Activated CD8-positive, alpha-beta memory T cell treated with anti-CD3 and anti-CD28 coated beads for 36 hours (primary cell): Measurements from ENCODE around the gene NR2F1. TPM values are rescaled to one million over a fixed set of nuclear protein-coding genes. Genes with fewer than 3 reads are reported as not detected.

Experiments used
- CTCF ChIA-PET: fragments of 350-600 bp; sonication (Branson Sonifier 250); formaldehyde crosslinking; loops from one replicate; lab custom pipeline; 2021; ENCODE audit warnings: antibody characterized with exemption; lab: Charles Lee
- POLR2A ChIA-PET: fragments of 350-600 bp; sonication (Branson Sonifier 250); formaldehyde crosslinking; loops from one replicate; lab custom pipeline; 2021; ENCODE audit warnings: antibody characterized with exemption; lab: Charles Lee
- total RNA-seq, 2 experiments: library from RNA; stranded (reverse); gene quantifications; one replicate each; pipeline ENCODE4 v1.2.3, GENCODE V29; 2021

The NR2F1 gene
- total RNA-seq, 2 experiments from 2014 or later = not detected

- CTCF ChIA-PET = interaction anchor here (0.6 kb wide), 2 partner anchors 11 to 93 kb away, joined by 3 to 6 read pairs; no protein-coding TSS in a partner anchor
Observed at GRCh38 chr5:93616538-93617174, 33.6 kb downstream of the NR2F1 start.

GRCh38 chr5:93620487-93621326, 37.7 kb downstream of the NR2F1 start:
- ChIA-PET POLR2A (interaction anchor here (0.6 kb wide), 1 partner anchor 13 kb away, joined by 8 read pairs; no protein-coding TSS in a partner anchor), CTCF (interaction anchor here (0.6 to 1.3 kb wide), 6 partner anchors 13 to 954 kb away, joined by 3 to 5 read pairs (median 3); no protein-coding TSS in a partner anchor)

More at GRCh38 chr5:93616538-93617174, 33.6 kb downstream of the NR2F1 start:
- POLR2A ChIA-PET = no interaction called here

GRCh38 chr5:93621327-93621798, 38.3 kb downstream of the NR2F1 start:
- CTCF ChIA-PET = interaction anchor here (1.3 kb wide), 1 partner anchor 14 kb away, joined by 5 read pairs; no protein-coding TSS in a partner anchor
- POLR2A ChIA-PET = interaction anchor here (0.6 kb wide), 1 partner anchor 14 kb away, joined by 8 read pairs; no protein-coding TSS in a partner anchor

GRCh38 chr5:93622240-93622885, 39.3 kb downstream of the NR2F1 start:
- CTCF ChIA-PET = interaction anchor here (1.6 kb wide), 1 partner anchor 173 kb away, joined by 3 read pairs; no protein-coding TSS in a partner anchor
- POLR2A ChIA-PET = no interaction called here

- ChIA-PET POLR2A (no interaction called here), CTCF (interaction anchor here (0.7 to 1.6 kb wide), 3 partner anchors 14 to 544 kb away, joined by 3 read pairs; no protein-coding TSS in a partner anchor)
Observed at GRCh38 chr5:93623153-93623552, 40.1 kb downstream of the NR2F1 start.

GRCh38 chr5:93626801-93627200, 43.8 kb downstream of the NR2F1 start:
- CTCF ChIA-PET = no interaction called here
- POLR2A ChIA-PET = no interaction called here

- ChIA-PET CTCF (no interaction called here), POLR2A (no interaction called here)
Observed at GRCh38 chr5:93632327-93632726, 49.3 kb downstream of the NR2F1 start.

- POLR2A ChIA-PET = no interaction called here
- CTCF ChIA-PET = no interaction called here
Observed at GRCh38 chr5:93635991-93636390, 53.0 kb downstream of the NR2F1 start.

GRCh38 chr5:93636837-93637236, 53.8 kb downstream of the NR2F1 start:
- CTCF ChIA-PET = interaction anchor here (0.5 to 1.0 kb wide), 2 partner anchors 14 to 54 kb away, joined by 3 read pairs; partner anchors contain the start of gene NR2F1
- POLR2A ChIA-PET = no interaction called here

GRCh38 chr5:93637697-93638096, 54.7 kb downstream of the NR2F1 start:
- CTCF ChIA-PET = no interaction called here
- POLR2A ChIA-PET = no interaction called here

- ChIA-PET POLR2A (no interaction called here), CTCF (no interaction called here)
Observed at GRCh38 chr5:93642526-93642925, 59.5 kb downstream of the NR2F1 start.

Other genes with a start within 250 kb of the NR2F1 start
- not detected for gene NR2F1-AS1, start 2.0 kb upstream of the NR2F1 start, total RNA-seq
- under 1 TPM; 0.34 to 0.38 TPM for gene POU5F2, start 158.4 kb downstream of the NR2F1 start, total RNA-seq